Measurements from ENCODE around the gene NTHL1.
A peak's percentile ranks its signal among the peaks of the same experiment; 100 is the strongest.

The NTHL1 gene

DNA sequence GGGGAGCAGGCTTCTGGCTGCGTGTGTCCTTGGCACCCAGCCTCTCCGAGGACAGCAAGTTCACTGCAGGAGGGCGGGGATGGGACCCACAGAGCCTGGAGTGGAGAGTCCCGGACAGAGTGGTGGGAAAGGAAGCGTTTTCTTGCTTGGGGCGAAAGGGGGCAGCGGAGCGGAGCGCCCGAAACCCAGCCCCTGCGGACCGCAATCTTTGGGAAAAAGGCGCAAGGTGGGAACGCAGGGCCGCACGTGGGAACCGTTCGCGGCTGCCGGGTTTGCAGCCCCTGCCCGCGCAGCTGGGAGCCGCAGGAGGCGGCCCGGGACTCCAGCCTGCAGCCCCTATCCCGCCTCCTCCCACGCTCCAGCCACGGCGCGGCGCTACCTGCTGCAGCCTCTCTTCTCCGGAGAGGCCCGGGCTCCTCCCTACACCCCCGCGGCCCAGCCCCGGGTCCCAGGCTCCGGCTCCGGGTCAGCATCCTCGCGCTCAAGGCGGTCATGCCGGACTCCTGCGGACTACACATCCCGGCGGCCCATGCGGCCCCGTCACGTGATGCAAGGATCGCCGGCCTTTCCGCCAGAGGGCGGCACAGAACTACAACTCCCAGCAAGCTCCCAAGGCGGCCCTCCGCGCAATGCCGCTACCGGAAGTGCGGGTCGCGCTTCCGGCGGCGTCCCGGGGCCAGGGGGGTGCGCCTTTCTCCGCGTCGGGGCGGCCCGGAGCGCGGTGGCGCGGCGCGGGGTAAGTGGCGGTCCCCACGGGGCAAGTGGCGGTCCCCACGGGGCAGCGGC is at the start of gene NTHL1, which contains the start of gene TSC2:
Gene NTHL1 (minus strand): TSS at position 505 of the 786 bp plus-strand sequence. CDS start 11 bp downstream, at position 494.
Gene TSC2 (plus strand): TSS at position 656 of the 786 bp plus-strand sequence. CDS start 631 bp downstream, outside the sequence.
- peak; percentile 90 for DNase-seq (ENCODE audit: low spot score)
- ChIA-PET POLR2A (ENCODE audit: low non-redundant PET) (interaction anchor here (1.1 to 1.2 kb wide), 2 partner anchors 38 to 82 kb away, joined by 3 read pairs; partner anchors contain the start of gene RPS2), CTCF (interaction anchor here (0.6 to 1.5 kb wide), 6 partner anchors 12 to 93 kb away, joined by 3 to 7 read pairs (median 3); no protein-coding TSS in a partner anchor)
- TF ChIP-seq, protein P1, sequence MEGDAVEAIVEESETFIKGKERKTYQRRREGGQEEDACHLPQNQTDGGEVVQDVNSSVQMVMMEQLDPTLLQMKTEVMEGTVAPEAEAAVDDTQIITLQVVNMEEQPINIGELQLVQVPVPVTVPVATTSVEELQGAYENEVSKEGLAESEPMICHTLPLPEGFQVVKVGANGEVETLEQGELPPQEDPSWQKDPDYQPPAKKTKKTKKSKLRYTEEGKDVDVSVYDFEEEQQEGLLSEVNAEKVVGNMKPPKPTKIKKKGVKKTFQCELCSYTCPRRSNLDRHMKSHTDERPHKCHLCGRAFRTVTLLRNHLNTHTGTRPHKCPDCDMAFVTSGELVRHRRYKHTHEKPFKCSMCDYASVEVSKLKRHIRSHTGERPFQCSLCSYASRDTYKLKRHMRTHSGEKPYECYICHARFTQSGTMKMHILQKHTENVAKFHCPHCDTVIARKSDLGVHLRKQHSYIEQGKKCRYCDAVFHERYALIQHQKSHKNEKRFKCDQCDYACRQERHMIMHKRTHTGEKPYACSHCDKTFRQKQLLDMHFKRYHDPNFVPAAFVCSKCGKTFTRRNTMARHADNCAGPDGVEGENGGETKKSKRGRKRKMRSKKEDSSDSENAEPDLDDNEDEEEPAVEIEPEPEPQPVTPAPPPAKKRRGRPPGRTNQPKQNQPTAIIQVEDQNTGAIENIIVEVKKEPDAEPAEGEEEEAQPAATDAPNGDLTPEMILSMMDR (conservative IDR thresholded peaks at IDR 0.05; ENCODE audit: low read depth), result no peak
- H3K27ac ChIP-seq, result peak within 1 kb of the TSS; percentile 79

DNA sequence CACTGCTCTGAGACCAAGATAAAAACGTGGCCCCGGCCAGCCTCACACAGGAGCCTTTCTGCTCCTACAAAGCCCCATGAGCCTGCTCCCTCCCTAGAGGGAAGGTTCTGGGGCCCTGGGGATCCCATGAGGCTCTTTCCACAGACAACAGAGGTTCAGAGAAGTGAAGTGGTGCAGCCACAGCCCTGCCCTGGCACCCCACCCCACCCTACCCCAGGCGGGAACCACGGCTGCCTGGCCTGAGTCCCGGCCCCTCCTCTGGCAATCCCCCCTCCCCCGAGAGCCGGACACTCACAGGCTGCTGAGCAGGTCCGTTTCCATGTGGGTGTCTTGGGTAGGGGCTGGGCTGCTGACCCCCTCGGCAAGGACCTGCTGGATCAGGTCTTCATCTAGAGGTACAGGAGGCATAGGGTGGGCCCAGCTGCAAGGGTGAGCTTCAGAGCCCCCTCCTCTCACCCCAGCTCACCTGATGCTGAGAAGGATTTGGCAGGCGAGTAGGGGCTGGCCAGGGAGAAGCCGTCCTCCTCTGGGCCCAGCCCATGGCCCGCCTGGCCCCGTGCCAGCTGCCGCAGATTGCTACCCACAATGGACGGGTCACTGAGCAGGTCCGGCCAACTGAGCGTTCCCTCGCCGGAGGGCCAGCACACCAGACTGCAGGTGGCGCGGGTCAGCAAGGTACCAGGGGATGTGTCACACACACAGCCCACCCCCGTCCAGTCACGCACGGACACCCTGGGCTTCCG is 49.4 kb upstream of the NTHL1 start:
- ChIA-PET POLR2A (ENCODE audit: low non-redundant PET) (no interaction called here), CTCF (interaction anchor here (0.6 kb wide), 1 partner anchor 43 kb away, joined by 4 read pairs; no protein-coding TSS in a partner anchor)
- peak overlapping the region; percentile 73 for H3K27ac ChIP-seq
- DNase-seq (ENCODE audit: low spot score), result no peak
- TF ChIP-seq, protein P1 (conservative IDR thresholded peaks at IDR 0.05; ENCODE audit: low read depth), result no peak

DNA sequence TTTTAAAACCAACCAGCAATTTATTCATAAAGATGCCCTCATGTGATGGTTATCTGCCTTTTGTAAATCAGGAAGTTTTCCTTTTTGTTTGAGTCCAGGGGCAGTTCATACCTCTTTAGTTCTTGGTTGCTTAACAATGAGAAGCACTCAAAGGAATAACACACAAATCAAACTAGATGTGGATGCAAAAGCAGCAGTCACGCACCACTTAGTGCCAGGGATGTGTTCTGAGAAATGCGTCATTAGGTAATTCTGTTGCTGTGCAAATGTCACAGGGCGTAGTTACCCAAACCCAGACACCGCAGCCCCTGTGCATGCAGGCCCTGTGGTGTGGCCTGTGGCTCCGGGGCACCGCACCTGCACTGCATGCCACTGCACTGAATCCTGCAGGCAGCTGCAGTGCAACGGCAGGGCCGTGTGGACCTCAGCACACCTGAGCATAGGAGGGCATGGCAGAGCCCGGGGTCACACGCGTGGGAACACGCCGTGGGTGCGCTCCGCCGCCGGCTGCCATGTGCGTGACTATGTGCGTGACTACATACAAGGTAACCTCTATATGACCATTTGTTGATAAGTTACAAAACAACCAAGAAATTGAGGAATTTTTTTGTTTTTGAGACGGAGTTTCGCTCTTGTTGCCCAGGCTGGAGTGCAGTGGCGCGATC is 48.4 kb upstream of the NTHL1 start:
- TF ChIP-seq, protein P1 (conservative IDR thresholded peaks at IDR 0.05; ENCODE audit: low read depth), result no peak
- DNase-seq (ENCODE audit: low spot score), result no peak
- peak overlapping the region; percentile 73 for H3K27ac ChIP-seq
- CTCF ChIA-PET, result no interaction called here
- POLR2A ChIA-PET (ENCODE audit: low non-redundant PET), result no interaction called here

DNA sequence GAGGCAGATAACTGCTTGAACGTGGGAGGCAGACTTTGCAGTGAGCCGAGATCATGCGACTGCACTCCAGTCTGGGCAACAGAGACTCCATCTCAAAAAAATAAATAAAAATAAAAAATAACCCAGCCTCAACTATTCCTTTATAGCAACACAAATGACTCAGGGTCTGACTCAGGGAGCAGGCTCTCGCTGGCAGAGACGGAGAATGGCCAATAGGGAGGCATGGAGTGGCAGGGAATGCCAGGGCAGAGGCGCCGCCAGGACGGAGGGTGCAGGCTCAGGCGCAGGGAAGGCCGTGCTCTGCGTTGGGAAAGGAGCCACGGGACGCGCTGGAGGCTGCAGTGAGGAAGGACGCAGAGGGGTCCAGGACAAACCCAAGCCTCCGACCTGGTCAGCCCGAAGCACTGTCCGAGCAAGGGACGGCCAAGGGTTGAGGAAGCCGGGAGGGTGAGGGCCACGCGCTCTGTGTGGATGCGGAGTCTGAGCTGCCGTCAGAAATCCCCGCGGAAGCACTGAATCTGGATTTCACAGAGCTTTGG is 47.8 kb upstream of the NTHL1 start:
- DNase-seq (ENCODE audit: low spot score), result peak; percentile 72
- TF ChIP-seq, protein P1 (conservative IDR thresholded peaks at IDR 0.05; ENCODE audit: low read depth), result no peak
- H3K27ac ChIP-seq, result peak overlapping the region; percentile 73
- ChIA-PET CTCF (no interaction called here), POLR2A (ENCODE audit: low non-redundant PET) (no interaction called here)

DNA sequence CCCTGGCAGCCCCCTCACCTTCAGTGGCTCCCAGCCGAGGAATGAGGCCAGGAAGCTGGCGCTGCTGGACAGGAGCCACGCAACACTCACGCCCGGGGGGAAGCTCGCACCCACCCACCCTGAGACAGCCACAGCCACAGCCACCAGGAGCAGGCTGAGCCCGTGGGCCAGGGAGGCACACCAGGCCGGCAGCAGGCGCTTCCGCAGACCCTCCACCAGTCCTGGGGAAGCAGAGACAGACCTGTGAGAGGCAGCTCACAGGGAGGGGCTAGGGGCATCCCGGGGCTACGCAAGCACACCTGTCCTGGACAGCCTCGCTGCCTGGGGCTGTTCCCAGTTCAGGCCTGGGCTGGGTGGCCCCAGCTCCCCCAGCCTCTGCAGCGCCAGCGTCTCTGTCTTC is 46.2 kb upstream of the NTHL1 start:
- H3K27ac ChIP-seq, result peak overlapping the region; percentile 73; the same call in 1 of the 2 replicates
- no peak for DNase-seq (ENCODE audit: low spot score)
- TF ChIP-seq, protein P1 (conservative IDR thresholded peaks at IDR 0.05; ENCODE audit: low read depth), result no peak
- ChIA-PET CTCF (interaction anchor here (0.5 kb wide), 1 partner anchor 48 kb away, joined by 4 read pairs; no protein-coding TSS in a partner anchor), POLR2A (ENCODE audit: low non-redundant PET) (no interaction called here)

Measured in RWPE1 (cell line).